HG03575 (cell line): ENCODE data around the gene UCP2.

Experiments
- ATAC-seq: cut with Tn5 transposase; IDR thresholded peaks from one replicate; pipeline ENCODE4 v1.9.1; 2021; ENCODE audit not compliant: unreplicated experiment, insufficient number of reproducible peaks, low FRiP score; ENCODE audit errors: extremely low read depth

UCP2 gene, protein sequence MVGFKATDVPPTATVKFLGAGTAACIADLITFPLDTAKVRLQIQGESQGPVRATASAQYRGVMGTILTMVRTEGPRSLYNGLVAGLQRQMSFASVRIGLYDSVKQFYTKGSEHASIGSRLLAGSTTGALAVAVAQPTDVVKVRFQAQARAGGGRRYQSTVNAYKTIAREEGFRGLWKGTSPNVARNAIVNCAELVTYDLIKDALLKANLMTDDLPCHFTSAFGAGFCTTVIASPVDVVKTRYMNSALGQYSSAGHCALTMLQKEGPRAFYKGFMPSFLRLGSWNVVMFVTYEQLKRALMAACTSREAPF

DNA sequence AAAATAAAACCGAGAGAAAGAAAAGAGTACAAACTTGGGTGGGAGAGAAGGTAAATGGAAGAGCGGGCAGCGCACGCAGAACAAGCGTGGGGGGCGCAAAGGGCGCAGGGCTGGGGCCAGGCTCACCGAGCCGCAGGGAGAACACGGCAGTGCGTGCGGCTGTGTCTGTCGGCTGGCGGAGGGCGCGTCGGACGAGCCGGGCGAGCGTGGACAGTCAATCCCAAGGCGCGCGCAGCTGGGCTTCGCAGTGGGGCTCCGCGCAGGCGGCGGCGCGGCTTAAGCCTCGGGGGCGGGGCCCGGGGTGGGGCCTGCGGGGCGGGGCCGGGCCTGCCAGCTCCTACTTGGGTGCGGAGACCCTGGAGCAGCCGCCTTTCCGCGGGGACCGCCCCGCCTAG, at the start of gene UCP2:
Gene UCP2 (minus strand): TSS at position 249 of the 395 bp plus-strand sequence. CDS start 4,465 bp downstream, outside the sequence.
- ATAC-seq, result no peak

DNA sequence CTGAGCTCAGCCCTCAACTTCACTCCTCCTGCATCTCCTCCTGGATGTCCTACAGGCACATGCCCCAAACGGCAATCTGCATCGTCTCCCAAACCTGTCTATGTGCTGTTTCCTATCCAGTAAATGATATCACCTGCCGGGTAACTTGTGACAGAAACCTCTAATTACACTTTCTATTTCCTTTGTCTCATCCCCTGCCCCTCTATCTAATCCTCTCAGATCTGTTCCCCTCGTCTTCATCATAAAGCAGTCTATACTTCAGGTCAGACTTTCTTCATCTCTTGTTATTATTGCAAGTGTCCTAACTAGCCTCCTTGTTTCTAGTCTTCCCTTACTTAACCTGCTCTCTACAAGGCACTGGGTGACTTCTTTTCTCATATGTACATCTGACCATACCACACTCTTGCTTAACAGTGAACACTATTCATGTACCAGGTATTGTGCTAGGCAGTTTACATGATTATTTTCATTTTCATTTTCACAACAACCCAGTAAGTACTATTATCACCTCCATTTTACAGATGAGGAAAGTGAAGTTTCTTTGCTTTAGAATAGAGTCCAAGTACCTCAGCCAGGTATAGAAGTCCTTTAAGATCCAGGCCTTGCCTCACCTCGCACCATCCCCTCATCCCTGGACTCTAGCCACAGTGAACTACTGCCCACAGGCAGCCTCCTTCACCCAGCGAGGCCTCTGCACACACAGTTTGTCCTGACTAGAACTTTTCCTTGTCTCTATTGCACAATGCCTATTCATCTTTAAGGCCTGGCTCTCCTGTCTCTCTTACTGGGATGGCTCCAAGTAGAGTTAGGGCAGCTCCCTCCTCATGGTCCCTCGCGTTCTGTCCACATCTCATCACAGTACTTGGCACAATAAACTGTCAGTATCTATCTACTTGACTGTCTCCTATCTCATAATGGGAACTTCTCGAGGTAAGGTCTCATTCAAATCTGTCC, 48.4 kb upstream of the UCP2 start:
- no peak for ATAC-seq

DNA sequence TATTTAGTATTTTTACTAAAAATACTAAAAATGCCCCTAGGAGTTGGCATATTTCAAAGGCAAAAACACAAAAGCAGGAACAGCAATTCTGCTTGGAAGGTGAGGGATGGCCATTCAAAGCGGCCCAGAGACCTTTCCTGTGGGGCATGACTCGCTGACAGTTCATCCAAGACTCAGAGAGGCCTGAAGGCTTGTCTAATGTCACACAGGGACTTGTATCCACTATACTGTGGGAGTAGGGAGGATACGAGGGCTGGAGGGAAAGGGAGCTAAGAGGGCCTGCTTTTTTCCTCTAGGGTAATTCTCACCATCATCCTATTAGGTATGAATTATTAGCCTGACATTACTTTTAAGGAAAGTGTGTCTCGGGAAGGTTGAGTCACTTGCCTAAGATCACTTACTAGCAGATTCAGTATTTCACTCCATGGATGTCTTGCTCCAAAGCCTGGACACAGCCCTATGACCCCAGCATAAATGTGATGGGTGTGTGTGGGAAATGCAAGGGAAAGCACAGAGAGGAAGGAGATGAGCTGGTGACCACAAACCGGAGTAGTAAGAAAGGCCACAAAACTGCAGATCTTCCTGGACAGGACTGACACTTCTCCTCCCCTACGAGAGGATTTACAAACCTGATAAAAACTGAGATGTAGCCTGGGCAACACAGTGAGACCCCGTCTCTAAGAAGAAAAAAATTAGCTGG, 43.0 kb upstream of the UCP2 start:
- no peak for ATAC-seq

DNA sequence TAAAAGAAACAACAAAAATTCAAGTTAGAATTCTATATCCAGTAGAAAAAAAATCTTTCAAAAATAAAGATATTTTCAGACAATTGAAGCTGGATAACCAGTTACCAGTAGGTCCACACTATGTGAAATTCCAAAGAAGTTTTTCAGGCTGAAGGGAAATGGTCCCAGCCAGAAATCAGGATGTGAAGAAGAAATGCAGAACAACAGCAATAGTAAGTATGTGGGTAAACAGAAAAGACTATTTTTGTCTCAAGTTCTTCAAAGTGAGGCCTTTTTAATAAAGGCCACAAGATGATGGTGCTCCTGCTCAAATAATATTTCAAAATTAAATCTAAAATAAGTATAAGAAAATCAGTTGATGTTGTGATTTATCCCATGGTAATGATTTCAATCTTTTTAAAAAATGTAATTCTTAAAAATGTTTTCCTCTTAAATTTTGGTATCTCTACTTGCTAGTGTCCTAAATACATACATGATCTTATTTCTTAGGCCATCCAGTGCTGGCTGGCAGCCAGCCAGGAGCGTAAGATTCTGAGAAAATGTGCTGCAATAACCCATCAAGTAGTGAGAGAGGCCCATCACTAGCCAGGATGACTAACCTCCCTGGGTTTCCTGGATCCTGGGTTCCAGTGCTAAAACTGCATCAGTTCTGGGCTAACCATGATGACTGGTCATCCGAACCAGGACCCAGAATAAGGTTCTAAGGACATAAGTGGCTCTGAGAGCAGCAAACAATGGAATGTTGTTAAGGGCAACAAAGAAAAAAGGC, 41.8 kb upstream of the UCP2 start:
- ATAC-seq, result no peak

DNA sequence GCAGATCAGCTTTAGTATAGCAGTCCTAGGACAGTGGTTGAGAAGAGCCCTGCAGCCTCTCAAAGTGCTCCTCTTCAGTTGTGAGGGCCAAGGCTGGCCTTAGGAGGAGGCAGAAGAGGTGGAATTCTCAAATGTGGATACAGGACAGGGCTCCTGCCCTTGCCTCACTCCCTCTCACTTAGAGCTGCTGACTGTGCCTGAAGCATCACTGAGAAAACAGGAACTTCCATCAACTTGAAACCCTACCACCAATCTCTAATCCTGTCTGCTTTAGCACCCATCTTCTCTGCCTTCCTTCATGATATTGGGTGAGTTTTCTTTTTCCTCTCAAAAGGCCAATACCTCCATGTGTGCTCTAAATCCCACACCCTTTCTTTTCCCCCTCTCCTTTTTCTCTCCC, 40.6 kb upstream of the UCP2 start:
- ATAC-seq, result no peak

DNA sequence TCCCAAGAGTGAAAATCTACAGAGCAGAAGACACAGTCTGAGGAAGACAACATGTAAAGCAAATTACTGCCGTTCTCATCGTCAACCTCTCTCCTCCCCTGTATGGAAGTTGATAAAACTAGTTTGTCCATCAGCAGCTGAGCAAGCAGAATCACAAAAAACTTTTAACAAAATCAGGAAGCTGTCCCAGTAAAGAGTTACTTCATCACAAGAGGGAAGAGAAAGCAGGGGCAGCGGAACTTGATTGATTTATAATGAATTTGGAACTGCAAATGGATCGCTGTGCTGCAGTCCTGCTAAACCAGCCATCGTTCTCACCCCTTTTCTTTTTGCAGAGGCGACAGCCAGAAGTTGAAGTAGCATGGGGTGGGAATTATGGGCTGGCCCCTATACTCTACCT, 39.9 kb upstream of the UCP2 start:
- ATAC-seq, result no peak

DNA sequence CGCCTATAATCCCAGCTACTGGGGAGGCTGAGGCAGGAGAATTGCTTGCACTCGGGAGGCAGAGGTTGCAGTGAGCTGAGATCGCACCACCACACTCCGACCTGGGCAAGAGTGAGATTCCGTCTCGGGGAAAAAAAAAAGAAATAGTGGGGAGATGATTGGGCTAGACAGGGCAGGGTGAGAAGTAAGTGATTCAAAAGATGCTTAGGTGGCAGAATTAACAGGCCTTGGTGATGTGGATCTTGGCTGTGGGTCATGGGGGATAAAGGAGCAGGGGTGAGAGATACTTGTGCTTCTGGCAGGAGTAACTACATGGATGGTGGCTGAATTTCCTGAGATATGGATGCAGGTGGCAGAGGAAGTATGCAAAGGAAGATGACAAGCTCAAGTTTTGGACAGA, 39.4 kb upstream of the UCP2 start:
- no peak for ATAC-seq

DNA sequence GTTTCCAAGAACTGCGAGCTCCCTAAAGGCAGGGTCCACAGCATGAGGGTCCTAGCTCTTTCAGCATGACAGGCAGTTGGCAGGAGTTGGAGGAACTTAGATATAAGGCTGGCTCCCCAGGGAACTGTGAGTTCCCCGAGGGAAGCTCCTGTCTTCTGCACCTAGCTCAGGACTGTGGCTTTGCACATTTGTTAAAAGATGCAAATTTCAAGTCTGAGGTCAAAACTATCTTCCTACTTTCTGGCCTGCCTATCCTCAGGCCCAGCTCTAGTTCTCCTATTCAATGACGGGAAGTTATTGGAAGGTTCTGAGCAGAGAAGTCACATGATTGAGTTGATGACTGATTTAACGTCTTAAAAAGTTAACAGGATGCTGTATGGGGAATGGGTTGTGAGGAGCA, 37.9 kb upstream of the UCP2 start:
- no peak for ATAC-seq

DNA sequence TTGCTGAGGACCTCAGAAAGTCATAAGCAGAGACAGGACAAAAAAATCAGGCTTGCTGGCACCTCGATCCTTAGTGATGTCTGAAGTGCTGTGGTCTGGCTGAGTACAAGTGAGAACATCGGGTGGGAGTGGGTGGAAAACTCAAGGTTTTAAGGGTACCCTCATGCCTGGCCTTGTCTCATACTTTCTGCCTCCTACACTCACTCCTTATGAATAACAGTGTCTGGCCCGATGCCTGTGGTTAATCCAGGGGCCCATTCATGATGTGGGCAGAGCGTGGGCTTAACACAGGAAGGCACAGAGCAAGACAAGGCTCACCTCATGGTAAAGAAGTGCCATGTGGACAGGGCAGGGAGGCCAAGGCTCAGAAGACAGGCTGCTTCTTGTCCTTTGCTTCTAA, 37.2 kb upstream of the UCP2 start:
- ATAC-seq, result no peak

DNA sequence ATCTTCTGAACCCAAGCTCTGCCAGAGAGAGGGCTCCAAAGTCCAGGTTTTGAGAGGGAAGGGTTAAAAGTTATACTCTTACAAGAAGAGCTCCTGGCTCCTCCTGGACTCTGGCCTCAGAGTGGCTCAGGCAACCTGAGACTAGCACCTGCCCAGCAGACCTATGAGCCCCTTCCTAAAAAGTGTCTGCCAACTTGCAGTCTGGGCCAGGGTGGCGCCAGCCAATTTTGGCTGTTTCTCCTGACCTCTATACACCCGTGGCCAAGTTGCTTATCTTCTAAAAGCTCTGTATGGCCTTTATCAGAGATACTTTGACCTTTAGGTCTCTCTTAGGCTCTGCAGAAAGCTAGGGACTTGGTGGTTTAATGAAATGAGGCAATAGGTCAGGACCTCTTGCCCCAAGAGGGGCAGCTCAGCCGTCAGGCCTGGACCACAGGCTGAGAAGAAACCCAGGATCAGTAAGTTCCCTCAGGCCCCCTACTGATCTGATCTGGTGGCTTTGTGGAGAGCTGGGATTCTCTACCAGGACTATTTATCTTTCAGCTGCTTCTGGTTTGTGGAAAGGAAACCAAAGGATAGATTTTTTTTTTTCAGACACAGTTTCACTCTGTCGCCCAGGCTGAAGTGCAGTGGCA, 36.6 kb upstream of the UCP2 start:
- no peak for ATAC-seq

DNA sequence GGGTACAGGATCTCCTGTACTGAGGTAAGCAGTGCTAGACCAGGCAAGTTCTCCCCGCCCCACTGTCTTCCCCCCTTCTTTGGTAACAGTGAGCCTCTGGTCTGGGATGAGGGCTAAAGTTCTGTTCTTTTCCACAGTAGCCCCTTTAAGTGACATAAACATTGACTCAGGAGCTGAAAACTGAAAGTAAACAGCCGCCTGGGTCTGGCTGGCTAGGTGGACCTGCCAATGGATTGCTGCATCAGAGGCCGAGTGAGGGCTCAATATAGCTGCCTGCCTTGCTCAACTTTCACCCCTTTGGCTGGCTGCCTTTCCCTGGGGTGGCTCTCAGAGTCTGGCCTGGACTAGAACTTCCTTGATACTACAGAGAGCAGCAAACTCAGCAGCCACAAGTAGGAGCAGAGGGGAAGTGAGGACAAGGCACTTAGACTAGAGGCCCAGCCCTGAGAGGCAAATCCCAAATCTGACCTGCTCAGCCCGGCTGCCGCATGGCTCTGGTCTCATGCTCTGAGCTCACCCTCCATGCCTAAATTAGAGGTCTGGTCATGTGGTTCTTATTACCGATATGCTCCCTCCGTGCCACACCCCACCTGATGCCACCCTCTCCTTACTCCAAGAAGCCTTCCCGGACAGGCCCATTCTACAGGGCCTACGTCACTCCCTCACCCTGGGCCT, 35.8 kb upstream of the UCP2 start:
- ATAC-seq, result no peak

DNA sequence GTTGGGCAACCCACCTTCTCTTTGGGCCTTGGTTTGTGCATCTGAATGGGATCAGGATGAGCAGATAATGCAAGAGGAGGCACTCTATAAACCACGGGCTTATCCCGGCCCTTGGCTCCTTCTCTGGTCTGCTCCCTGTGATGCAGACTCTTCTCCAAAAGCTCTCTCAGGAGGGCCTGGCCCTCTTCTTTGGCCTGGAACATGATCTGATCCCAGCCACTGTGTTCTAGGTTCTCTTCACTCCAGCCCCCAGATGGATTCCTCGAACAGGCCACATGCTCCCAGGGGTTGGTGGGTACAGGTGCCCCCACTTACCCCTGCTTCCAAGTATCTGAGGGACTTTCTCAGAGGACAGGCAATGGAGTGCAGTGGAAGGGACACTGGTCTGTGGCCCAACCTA, 35.0 kb upstream of the UCP2 start:
- no peak for ATAC-seq

DNA sequence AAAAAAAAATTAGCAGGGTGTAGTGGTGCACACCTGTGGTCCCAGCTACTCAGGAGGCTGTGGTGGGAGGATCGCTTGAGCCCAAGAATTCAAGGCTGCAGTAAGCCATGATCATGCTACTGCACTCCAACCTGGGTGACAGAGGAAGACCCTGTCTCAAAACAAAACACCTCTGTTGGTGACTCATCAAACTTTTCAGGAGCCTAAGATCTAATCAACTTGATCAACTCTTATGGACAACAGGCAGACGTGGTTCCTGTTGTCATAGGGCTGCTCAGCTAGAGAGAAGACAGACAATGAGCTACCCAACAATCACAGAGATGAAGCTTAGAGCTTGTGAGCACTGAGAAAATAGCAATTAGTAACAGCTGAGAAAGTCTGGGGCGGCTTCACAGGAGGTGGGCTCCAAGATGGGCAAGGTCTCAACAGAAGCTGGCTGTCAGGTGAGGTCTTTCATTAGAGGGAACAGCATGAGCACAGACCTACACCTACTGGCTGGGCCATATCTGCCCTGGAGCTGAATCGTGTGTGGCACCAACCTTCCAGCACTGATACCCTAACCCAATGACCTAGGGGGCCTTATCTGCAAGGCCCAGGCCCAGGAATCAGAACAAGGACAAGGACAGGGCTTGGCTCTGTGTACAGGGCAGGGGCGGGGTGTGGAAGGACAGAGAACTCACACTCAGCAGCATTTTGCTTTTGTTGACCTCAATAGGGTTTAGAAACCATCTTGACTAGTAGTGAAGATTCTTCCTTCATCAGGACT, 33.5 kb upstream of the UCP2 start:
- ATAC-seq, result no peak

DNA sequence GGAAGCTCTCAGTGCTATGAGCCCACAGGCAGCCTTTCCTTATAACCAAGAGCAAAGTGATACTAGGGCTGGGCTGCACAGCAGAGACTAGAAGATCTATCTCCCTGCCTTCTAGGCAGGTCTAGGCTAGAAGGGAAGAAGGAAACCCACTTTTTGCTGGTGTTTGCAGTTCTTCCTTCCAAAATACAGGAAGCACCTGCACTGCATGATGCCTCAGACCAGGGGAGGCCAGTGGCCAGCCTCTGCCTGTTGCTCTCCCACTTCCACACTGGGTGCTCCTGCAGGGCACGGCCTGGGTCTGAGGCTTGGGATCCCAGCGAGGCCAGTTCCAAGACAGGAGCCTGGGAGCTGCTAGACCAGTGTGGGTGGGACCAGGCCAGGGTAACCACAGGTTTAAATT, 32.2 kb upstream of the UCP2 start:
- no peak for ATAC-seq

DNA sequence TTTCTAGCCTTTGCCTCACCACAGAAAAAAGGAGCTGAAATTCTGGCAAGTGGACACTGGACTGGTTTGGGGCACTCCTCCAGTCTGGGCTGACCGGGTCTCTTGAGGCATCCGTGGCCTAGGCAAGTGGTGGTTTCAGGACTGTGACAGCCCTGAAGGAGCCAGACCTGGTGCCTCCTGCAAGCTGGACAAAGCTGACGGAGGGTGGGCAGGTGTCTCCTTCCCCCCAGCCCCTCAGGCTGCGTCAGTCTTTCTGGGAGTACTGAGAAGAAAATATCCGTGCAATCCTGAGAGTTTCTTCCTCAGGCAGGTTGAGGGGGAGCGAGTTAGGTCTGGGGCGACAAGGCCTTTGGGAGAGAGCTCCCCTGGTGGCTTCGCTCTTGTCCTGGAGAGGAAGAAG, 30.5 kb upstream of the UCP2 start:
- ATAC-seq, result no peak

DNA sequence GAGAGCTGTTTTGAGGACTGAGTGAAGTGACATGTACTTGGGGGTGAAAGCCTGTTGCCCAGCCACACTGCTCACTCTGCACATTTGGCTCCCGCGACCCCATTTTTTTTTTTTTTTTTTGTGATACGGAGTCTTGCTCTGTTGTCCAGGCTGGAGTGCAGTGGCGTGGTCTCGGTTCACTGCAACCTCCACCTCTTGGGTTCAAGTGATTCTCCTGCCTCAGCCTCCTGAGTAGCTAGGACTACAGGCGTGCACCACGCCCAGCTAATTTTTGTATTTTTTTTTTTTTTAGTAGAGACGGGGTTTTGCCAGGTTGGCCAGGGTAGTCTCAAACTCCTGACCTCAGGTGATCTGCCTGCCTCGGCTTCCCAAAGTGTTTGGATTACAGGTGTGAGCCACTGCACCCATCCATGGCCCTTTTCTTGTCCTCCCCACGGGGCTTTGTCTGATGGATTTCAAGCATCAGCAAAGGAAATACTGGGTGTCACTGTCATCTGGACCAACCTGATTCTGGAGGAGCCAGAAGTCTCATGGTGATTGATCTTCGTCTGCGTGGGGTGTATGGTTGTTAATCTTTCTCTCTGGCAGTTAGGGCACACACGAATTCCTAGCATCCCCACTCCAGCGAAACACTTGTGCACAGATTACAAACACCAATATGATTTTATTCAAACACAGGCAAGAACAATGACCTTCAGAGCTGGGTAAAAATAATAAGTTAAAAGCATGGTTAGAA, 29.6 kb upstream of the UCP2 start:
- ATAC-seq, result no peak
